GM12874 (cell line): ENCODE results near the gene CCND1.

Experiments used
- TF ChIP-seq, protein P1 (sequence below): IDR thresholded peaks from 2 replicates; pipeline ENCODE4 v1.5.1; 2011; ENCODE audit warnings: low read depth, mild to moderate bottlenecking, control low read depth, low read length, moderate library complexity; ENCODE audit not compliant: insufficient read depth

Gene CCND1

DNA sequence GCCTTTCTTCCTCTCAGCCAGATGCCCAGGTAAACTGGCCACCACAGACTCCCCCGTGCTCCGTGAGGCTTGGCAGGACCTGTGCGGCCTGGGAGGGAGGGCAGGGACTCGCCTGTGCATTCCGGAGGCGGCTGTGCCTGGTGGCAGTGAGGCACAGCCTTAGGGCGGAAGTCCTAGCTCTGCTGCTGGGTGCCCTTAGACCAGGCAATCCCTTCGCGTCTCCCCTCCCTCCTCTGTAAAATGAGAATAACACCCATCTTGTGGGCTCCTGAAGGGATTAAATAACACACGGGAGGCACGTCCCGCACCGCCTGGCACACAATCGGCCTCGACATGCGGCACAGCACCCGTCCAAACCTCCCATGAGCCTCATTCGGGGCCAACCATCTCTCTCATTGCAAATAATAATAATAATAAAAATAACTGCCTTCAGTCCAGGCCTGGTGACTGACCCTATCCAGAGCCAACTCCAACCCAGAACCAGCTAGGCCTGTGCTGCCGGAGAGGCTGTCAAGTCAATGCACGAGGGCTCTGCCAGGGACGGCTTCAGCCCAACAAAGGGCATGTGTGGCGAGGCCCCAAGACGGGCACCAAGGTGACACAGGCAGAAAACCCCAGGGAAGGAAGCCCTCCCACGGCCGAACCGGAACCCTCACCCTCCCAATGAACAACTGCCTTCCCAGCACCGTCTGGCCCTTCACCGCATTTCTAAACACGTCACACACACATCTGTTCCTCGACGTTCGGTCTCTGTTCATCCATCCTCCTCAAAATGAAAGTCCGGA, 26.0 kb downstream of the CCND1 start:
- TF ChIP-seq, protein P1, sequence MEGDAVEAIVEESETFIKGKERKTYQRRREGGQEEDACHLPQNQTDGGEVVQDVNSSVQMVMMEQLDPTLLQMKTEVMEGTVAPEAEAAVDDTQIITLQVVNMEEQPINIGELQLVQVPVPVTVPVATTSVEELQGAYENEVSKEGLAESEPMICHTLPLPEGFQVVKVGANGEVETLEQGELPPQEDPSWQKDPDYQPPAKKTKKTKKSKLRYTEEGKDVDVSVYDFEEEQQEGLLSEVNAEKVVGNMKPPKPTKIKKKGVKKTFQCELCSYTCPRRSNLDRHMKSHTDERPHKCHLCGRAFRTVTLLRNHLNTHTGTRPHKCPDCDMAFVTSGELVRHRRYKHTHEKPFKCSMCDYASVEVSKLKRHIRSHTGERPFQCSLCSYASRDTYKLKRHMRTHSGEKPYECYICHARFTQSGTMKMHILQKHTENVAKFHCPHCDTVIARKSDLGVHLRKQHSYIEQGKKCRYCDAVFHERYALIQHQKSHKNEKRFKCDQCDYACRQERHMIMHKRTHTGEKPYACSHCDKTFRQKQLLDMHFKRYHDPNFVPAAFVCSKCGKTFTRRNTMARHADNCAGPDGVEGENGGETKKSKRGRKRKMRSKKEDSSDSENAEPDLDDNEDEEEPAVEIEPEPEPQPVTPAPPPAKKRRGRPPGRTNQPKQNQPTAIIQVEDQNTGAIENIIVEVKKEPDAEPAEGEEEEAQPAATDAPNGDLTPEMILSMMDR, result no peak

DNA sequence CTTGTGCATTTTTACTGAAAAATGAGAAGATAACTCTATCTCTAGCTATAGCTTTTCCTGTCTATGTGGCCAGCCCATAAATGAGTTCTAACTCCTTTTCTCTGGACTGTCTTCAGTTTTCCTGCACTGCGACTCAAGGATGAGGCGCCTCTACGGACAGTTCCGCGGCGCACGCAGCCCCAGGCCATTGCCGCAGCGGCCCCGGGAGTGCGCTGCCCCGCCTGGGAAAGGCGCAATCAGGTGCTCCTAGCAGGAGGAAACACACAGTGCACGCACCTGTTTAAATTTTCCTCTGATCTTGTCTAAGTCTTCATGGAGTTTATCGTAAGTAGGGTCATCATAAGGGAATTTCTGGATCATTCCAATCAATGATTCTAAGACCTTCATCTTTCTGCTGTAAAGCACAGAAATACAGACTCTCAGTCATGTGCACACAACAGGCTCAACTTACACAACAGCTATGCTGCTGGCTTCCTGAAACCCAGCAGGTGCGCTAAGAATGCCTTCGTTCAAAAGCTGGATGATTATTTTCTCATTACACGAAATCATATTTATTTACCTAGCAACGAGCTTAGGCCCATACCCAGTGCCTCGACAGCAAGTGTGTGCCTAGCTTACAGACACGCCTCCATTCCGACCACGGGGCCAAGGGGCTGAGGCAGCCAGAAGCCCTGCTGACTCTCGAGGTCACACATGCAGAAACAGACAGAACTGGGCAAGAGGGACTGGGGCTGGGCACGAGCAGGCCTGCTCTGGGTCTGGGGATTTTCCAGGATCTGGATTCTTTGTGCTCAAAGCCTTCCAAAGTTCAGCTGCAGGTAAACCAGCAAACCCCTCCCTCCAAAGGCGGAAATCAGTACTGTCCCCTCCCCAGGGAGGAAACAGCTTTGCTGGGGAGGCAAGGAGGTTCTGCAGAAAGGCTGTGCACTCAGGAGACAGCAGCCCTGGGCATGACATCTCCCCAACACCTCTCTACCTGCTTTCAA, 27.0 kb downstream of the CCND1 start:
- TF ChIP-seq, protein P1, result no peak

DNA sequence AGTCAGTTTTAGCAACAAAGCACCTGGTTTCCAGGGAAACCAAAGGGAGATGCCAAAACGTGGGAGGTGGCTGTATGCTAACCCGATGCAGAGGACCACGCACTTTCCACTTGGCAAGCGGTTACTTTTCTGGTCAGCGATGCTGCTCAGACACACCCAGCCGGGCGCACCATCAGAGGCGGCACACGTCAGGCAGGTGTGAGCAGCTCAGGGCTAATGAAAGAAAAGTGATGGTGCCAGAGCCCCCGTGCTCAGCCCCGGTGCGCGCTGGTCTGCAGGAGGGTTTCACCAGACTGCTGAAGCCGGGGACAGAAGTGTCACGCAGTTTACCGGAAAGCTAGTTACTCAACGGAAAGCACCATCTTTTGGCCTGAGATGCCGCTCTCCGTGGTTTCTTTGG, 28.5 kb downstream of the CCND1 start:
- TF ChIP-seq, protein P1, result no peak

DNA sequence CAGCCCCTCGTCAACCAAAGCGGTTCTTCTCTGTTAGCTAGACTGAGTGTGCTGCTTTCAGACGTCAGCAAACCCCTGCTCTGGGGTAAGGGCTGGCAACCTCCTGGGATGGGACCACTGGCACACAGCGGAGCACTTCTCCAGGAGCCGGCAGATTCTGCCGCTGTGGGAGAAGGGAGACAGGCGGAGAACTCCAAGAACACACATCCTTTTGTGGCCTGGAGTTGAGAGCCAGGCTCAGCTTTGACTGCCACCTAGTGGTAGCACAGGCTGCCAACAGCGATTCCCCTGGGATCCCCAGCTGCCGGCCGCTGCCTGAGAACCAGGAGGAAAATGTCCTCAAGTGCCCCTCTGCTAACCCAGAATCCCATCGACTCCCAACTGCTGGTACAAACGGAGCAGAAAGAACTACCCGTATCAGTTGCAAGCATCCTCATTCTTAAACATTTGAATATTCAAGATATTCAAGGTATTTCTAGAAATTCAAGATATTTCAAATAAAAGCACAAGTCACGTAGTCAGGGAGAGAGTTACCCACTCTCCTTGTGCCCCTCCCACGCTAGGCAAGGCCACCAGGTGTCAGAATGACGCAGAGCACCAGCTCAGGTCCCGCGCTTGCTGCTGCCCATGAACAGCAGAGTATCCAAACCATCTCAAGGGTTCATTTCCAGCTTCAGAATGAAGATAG, 29.3 kb downstream of the CCND1 start:
- TF ChIP-seq, protein P1, result peak; percentile 94

DNA sequence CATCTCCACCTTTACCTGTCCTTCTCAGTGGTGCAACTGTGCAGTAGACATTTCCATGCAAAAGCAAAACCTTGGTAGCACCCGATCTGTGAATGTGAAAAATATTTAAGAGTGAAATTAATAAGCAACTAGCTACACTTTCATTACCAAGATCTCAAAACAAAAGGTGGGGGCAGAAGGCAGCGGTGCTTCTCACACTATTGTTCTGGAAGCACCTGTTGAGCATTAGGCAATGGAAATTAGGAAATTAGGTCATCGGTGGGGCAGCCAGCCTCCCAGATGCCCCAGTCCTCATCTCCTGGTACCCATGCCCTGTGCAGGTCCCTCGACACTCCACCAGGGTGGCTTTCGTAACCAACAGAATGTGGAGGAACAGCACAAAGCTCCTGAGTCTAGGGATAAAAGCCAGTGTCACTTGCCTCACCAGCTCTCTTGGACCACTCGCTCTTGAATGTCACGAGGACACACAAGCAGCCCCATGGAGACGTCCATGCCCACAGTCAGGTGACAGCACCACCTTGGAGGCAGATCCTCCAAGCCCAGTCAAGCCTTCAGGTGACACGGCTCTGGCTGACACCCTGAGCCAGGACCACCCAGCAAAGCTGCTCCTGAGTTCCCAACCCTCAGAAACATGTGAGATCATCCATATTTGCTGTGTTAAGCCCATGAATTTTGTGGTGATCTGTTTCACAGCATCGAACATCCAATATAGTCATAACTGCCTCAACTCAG, 30.9 kb downstream of the CCND1 start:
- TF ChIP-seq, protein P1, result no peak

DNA sequence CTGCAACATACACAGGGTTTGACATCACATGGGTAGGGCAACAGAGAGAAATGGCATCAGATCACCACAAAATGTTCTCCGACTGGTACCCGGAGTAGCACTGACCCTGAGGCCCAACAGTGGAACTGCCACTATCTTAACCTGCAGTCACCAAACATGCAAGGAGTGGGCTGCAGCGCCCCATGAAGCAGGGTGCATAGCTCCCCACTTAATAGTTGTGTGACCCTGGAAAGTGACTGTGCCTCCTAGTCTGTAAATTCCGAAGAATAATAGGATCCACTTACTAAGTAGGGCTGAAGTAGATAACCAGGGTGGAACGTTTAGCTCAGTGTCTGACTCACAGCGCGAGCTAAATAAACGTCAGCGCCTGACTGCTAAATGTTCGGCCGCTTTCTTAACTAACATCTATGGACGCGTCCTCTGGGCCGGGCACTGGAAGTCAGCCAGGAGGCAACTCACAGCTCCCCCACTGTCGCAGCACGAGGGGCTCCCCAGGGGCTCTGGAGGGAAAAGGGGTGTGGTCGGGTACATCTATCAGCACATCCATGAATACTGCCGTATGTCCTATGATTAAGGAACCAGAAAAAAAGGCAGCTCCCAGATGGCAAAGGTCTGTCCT, 33.4 kb downstream of the CCND1 start:
- TF ChIP-seq, protein P1, result no peak
